Inflammatory macrophage (primary cell): ENCODE measurements around the gene IQCK.

Experiments used
- DNase-seq, 2 donors: peaks; one replicate each; pipeline ENCODE4 v3.0.0-alpha.2; 2020 to 2022

IQCK gene

GRCh38 chr16:19722269-19722952 lies 4.3 kb downstream of the IQCK start:
- DNase-seq, result no peak

- no peak for DNase-seq
Measured at GRCh38 chr16:19722981-19723380, 4.9 kb downstream of the IQCK start.

- no peak for DNase-seq
Measured at GRCh38 chr16:19728636-19728965, 10.5 kb downstream of the IQCK start.

GRCh38 chr16:19733551-19733950 lies 15.5 kb downstream of the IQCK start:
- DNase-seq, result no peak

- no peak for DNase-seq
Measured at GRCh38 chr16:19735074-19735867, 17.2 kb downstream of the IQCK start.

- DNase-seq, result peak; percentile 42 to 52
Measured at GRCh38 chr16:19737306-19738038, 19.4 kb downstream of the IQCK start.

GRCh38 chr16:19741354-19741753 lies 23.3 kb downstream of the IQCK start:
- no peak for DNase-seq

GRCh38 chr16:19743816-19744159 lies 25.7 kb downstream of the IQCK start:
- DNase-seq, result no peak

GRCh38 chr16:19744670-19745069 lies 26.6 kb downstream of the IQCK start:
- no peak for DNase-seq

- no peak for DNase-seq
Measured at GRCh38 chr16:19745286-19746010, 27.4 kb downstream of the IQCK start.

- DNase-seq, result no peak
Measured at GRCh38 chr16:19746561-19746960, 28.5 kb downstream of the IQCK start.

GRCh38 chr16:19748389-19749168 lies 30.5 kb downstream of the IQCK start:
- no peak for DNase-seq

GRCh38 chr16:19749571-19750080 lies 31.6 kb downstream of the IQCK start:
- peak; percentile 8 to 11 for DNase-seq

GRCh38 chr16:19751478-19752385 lies 33.7 kb downstream of the IQCK start:
- no peak for DNase-seq

- DNase-seq, result no peak
Measured at GRCh38 chr16:19753815-19754643, 36.0 kb downstream of the IQCK start.

GRCh38 chr16:19754644-19755036 lies 36.6 kb downstream of the IQCK start:
- no peak for DNase-seq

GRCh38 chr16:19755268-19755667 lies 37.2 kb downstream of the IQCK start:
- no peak for DNase-seq

- no peak for DNase-seq
Measured at GRCh38 chr16:19757026-19757425, 39.0 kb downstream of the IQCK start.

GRCh38 chr16:19757762-19758595 lies 39.9 kb downstream of the IQCK start:
- DNase-seq, result peak in 1 of 2 donors; percentile 36
